GM12878 (cell line): Measurements from ENCODE around the gene PAX7. TPM values are rescaled to one million over a fixed set of nuclear protein-coding genes. Genes with fewer than 3 reads are reported as not detected.

Source experiments
- ATAC-seq: fragments of 200-7000 bp; cut with Tn5 transposase; 3 replicates; pipeline ENCODE4 v1.9.1; 2020; ENCODE audit warnings: mild to moderate bottlenecking, moderate library complexity
- BruUV-seq: library from RNA; stranded (reverse); fragments of 400-500 nt; replicated peaks from 2 replicates; lab custom pipeline; 2021; lab: Mats Ljungman, UMichigan
- CTCF ChIA-PET: fragments of 300-600 bp; sonication (Branson Sonifier 250); formaldehyde crosslinking; extraction: SDS; loops from one replicate; lab custom pipeline; 2021; ENCODE audit warnings: inconsistent platforms; lab: Yijun Ruan, JAX
- POLR2A ChIA-PET: fragments of 350-600 bp; formaldehyde crosslinking; extraction: SDS; loops from one replicate; lab custom pipeline; 2021; ENCODE audit warnings: inconsistent platforms; lab: Charles Lee
- RAD21 ChIA-PET: fragments of 300-600 bp; sonication (Branson Sonifier 250); formaldehyde crosslinking; loops from one replicate; lab custom pipeline; 2023; ENCODE audit warnings: antibody characterized with exemption; ENCODE audit not compliant: unreplicated experiment; lab: Charles Lee
- SMC1A ChIA-PET: fragments of 300-600 bp; sonication (Branson Sonifier 250); formaldehyde crosslinking; loops from one replicate; lab custom pipeline; 2023; ENCODE audit not compliant: unreplicated experiment, uncharacterized antibody; lab: Charles Lee
- DNase-seq: peaks from one replicate; pipeline ENCODE4 v3.0.0-alpha.2; 2011; ENCODE audit warnings: low read depth, low spot score
- FAIRE-seq: peaks from 3 replicates; lab custom pipeline; 2011; peaks lifted over from hg19 to GRCh38; lab: Jason Lieb, UNC
- H2AFZ ChIP-seq: 2 replicates; pipeline ENCODE4 v1.6.0; 2011; ENCODE audit warnings: low read depth, low read length, control low read depth; ENCODE audit not compliant: control insufficient read depth
- H3K27ac ChIP-seq: 2 replicates; pipeline ENCODE4 v1.5.1; 2011; ENCODE audit warnings: control low read depth; ENCODE audit not compliant: control insufficient read depth, insufficient read depth
- H3K27me3 ChIP-seq, 2 experiments: replicated peaks in 1 of 2; 2 replicates each; pipeline versions ENCODE4 v1.6.0 to v1.6.1; 2011; ENCODE audit warnings: low read length in 1 of 2; ENCODE audit not compliant: control insufficient read depth in 2 of 2, insufficient read depth in 2 of 2
- H3K36me3 ChIP-seq, 2 experiments: 2 replicates each; pipeline ENCODE4 v1.5.1; 2011; ENCODE audit warnings: low read length in 1 of 2; ENCODE audit not compliant: control insufficient read depth in 2 of 2, insufficient read depth in 2 of 2
- H3K4me1 ChIP-seq: 2 replicates; pipeline ENCODE4 v1.6.1; 2011; ENCODE audit warnings: mild to moderate bottlenecking, low read length, moderate library complexity, mixed read lengths; ENCODE audit not compliant: control insufficient read depth, insufficient read depth
- H3K4me2 ChIP-seq: 2 replicates; pipeline ENCODE4 v1.6.0; 2011; ENCODE audit warnings: control low read depth; ENCODE audit not compliant: control insufficient read depth, insufficient read depth
- H3K4me3 ChIP-seq: fragments of 200-600 bp; sonication (generic); 2 replicates; pipeline ENCODE4 v1.5.1; 2016
- H3K79me2 ChIP-seq: 2 replicates; pipeline ENCODE4 v1.6.0; 2011; ENCODE audit warnings: low read length; ENCODE audit not compliant: control insufficient read depth, insufficient read depth
- H3K9ac ChIP-seq: 2 replicates; pipeline ENCODE4 v1.8.0; 2011; ENCODE audit warnings: low read length, control low read depth, mixed read lengths; ENCODE audit not compliant: control insufficient read depth, insufficient read depth
- H3K9me3 ChIP-seq: replicated peaks from 3 replicates; pipeline ENCODE4 v1.5.1; 2011; ENCODE audit warnings: mild to moderate bottlenecking, low read length; ENCODE audit not compliant: control insufficient read depth, insufficient read depth
- H4K20me1 ChIP-seq: 2 replicates; pipeline ENCODE4 v1.6.0; 2011; ENCODE audit not compliant: control insufficient read depth, insufficient read depth
- BMI1 ChIP-seq: fragments of 450-650 bp; IDR thresholded peaks from 2 replicates; pipeline ENCODE4 v1.6.1; 2016; ENCODE audit warnings: mild to moderate bottlenecking, moderate library complexity, borderline replicate concordance
- CHD1 ChIP-seq: IDR thresholded peaks from 2 replicates; pipeline ENCODE4 v1.6.1; 2012; ENCODE audit warnings: low read depth, low read length, improper control_type of control experiment
- CREB1 ChIP-seq: IDR thresholded peaks from 2 replicates; pipeline ENCODE4 v1.6.1; 2012; ENCODE audit warnings: low read depth, mild to moderate bottlenecking, inconsistent platforms
- JUND ChIP-seq: IDR thresholded peaks from 2 replicates; pipeline ENCODE4 v1.6.1; 2012; ENCODE audit warnings: low read depth, mild to moderate bottlenecking, low read length, improper control_type of control experiment, moderate library complexity
- KDM1A ChIP-seq: fragments of 200-600 bp; sonication (generic); IDR thresholded peaks from 2 replicates; pipeline ENCODE4 v1.6.1; 2016; ENCODE audit warnings: borderline replicate concordance
- NR2C2 ChIP-seq: IDR thresholded peaks from 2 replicates; pipeline ENCODE4 v1.6.1; 2011; ENCODE audit warnings: borderline replicate concordance, low read depth; ENCODE audit not compliant: control insufficient read depth, insufficient read length
- RFX5 ChIP-seq: IDR thresholded peaks from 2 replicates; pipeline ENCODE4 v1.6.1; 2011; ENCODE audit warnings: low read depth, low read length, improper control_type of control experiment
- STAT3 ChIP-seq: IDR thresholded peaks from 2 replicates; pipeline ENCODE4 v1.6.1; 2011; ENCODE audit warnings: low read depth, low read length, improper control_type of control experiment
- TARDBP ChIP-seq: IDR thresholded peaks from 2 replicates; pipeline ENCODE4 v1.6.1; 2016; ENCODE audit warnings: borderline replicate concordance
- ZNF622 ChIP-seq: fragments of 450-650 bp; IDR thresholded peaks from 2 replicates; pipeline ENCODE4 v1.6.1; 2017; ENCODE audit warnings: mild to moderate bottlenecking, inconsistent platforms
- ZSCAN29 ChIP-seq: fragments of 450-650 bp; IDR thresholded peaks from 2 replicates; pipeline ENCODE4 v1.6.1; 2017; ENCODE audit warnings: mild to moderate bottlenecking, moderate library complexity
- WGBS: methylation state at CpG from one replicate; pipeline ENCODE4 v1.1.6; 2016; ENCODE audit warnings: low lambda C conversion rate; ENCODE audit not compliant: insufficient replicate concordance, insufficient coverage; ENCODE audit errors: missing lambda C conversion rate; 5-methylcytosine and 5-hydroxymethylcytosine counted together
- in situ Hi-C: fragments of 300-500 bp; cut with MboI; formaldehyde crosslinking; loops from 9 replicates; pipeline ENCODE4 v1.14.3; 2018; ENCODE audit warnings: mixed read lengths
- intact Hi-C: fragments of 100-400 bp; cut with micrococcal nuclease; formaldehyde crosslinking; loops from one replicate; pipeline ENCODE4 v1.14.2; 2022; ENCODE audit not compliant: unreplicated experiment
- polyA plus RNA-seq, 11 experiments: library from polyadenylated mRNA; depleted of rRNA in 4 of 11; unstranded in 6 of 11; stranded (reverse) in 5 of 11; fragments of >200 nt; fragmentation: Nextera tagmentation in 4 of 11; fragmentation: Illumina TruSeq in 1 of 11; extraction: Ambion mirVana in 4 of 11; extraction: Trizol in 1 of 11; gene quantifications; 1 replicate in 1 of 11; 2 replicates in 10 of 11; pipeline versions ENCODE4 v1.2.1 to v1.2.3, GENCODE V29; 2011 to 2016; ENCODE audit warnings: inconsistent platforms in 2 of 11, missing spikeins in 2 of 11, low read depth in 1 of 11
- total RNA-seq, 4 experiments: library from RNA; depleted of rRNA in 3 of 4; stranded (reverse); fragments of >200 nt in 3 of 4; fragmentation: Illumina TruSeq in 1 of 4; extraction: Trizol in 1 of 4; gene quantifications; 2 replicates each; pipeline versions ENCODE4 v1.2.1 to v1.2.3, GENCODE V29; 2013 to 2021
- TF ChIP-seq, protein P1 (sequence below): IDR thresholded peaks from 2 replicates; pipeline ENCODE4 v1.6.1; 2012; ENCODE audit warnings: low read depth, low read length, improper control_type of control experiment
- TF ChIP-seq, protein P2 (sequence below): IDR thresholded peaks from 2 replicates; pipeline ENCODE4 v1.6.1; 2011; ENCODE audit warnings: borderline replicate concordance, low read depth, mild to moderate bottlenecking, moderate library complexity, mixed read lengths, low read length; ENCODE audit not compliant: insufficient read depth; ENCODE audit errors: extremely low read length

Gene PAX7
- total and polyA plus RNA-seq, 10 of the 15 experiments (the other 5 are each of a cell fraction or from before 2014, with no cell fraction given) = not detected

DNA sequence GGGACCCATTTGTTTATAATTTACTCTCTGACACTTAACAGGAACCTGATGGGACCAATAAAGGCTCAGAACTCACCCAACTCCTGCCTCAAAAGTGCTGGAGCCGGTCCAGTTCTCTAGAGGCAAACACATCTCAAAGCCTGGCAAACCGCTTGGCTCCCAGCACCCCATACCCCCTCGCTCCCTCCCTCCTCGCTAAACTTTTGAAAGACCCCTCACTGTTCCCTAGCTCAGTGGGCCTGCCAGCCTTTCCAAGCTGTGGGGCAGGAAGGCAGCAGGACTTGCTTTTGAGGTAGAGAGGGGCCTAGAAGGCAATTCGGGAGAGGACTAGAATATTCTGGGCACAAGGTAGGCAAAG, 40.2 kb downstream of the PAX7 start:
- Histone ChIP-seq H3K79me2 (no peaks in the 10 kb centered on the region), H3K4me2 (no peak overlapping the region)
- no TSS peak for BruUV-seq
- DNase-seq = no peak
- 23% methylated on average over 5 of the region's 5 CpGs for WGBS
- TF ChIP-seq, protein P1, sequence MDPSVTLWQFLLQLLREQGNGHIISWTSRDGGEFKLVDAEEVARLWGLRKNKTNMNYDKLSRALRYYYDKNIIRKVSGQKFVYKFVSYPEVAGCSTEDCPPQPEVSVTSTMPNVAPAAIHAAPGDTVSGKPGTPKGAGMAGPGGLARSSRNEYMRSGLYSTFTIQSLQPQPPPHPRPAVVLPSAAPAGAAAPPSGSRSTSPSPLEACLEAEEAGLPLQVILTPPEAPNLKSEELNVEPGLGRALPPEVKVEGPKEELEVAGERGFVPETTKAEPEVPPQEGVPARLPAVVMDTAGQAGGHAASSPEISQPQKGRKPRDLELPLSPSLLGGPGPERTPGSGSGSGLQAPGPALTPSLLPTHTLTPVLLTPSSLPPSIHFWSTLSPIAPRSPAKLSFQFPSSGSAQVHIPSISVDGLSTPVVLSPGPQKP = no peak
- TF ChIP-seq CHD1 (no peak), RFX5 (no peak), NR2C2 (no peak), KDM1A (no peak), BMI1 (no peak), CREB1 (no peak), TARDBP (no peak), JUND (no peak), STAT3 (no peak), ZNF622 (no peak), ZSCAN29 (no peak)
- TF ChIP-seq, protein P2, sequence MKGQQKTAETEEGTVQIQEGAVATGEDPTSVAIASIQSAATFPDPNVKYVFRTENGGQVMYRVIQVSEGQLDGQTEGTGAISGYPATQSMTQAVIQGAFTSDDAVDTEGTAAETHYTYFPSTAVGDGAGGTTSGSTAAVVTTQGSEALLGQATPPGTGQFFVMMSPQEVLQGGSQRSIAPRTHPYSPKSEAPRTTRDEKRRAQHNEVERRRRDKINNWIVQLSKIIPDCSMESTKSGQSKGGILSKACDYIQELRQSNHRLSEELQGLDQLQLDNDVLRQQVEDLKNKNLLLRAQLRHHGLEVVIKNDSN = no peak
- TF ChIP-seq, all 136 proteins: peak for 0
- no peak for ATAC-seq
- ChIA-PET CTCF (no interaction called here), POLR2A (no interaction called here), RAD21 (no interaction called here), SMC1A (no interaction called here)
- Histone ChIP-seq H3K36me3 (no peaks in the 10 kb centered on the region), H4K20me1 (no peaks in the 10 kb centered on the region), H3K9me3 (no peaks in the 10 kb centered on the region), H3K27ac (no peak overlapping the region), H3K9ac (no peak overlapping the region), H3K27me3 (peaks cover 2 to 5% of the 10 kb centered on the region in 2 experiments), H2AFZ (no peak overlapping the region), H3K4me3 (no peak overlapping the region), H3K4me1 (no peaks in the 10 kb centered on the region)
- intact Hi-C loops (no loop called here), in situ Hi-C loops (no loop called here)
- no peak for FAIRE-seq
